Gastroesophageal sphincter (tissue), 4 donors: ENCODE data around the gene TGFB1I1. TPM values are rescaled to one million over a fixed set of nuclear protein-coding genes. Genes with fewer than 3 reads are reported as not detected.
"Not testable (repeated sequence)": the region's sequence is repeated elsewhere in the genome, so short reads cannot be mapped to it uniquely, and the experiment has no call there.

Experiments used
- ATAC-seq: fragments of 150-250 bp; one replicate; pipeline ENCODE4 v1.9.1; 2016; ENCODE audit warnings: mild to moderate bottlenecking, moderate library complexity
- H3K27ac ChIP-seq, 4 donors: fragments of 200-600 bp; sonication (generic) in 3 of 4; 1 replicate in 3 of 4; 2 replicates in 1 of 4; pipeline ENCODE4 v1.5.1; 2016 to 2019
- H3K27me3 ChIP-seq: fragments of 200-600 bp; sonication (generic); one replicate; pipeline ENCODE4 v1.5.1; 2019
- H3K36me3 ChIP-seq, 2 donors: fragments of 200-600 bp; sonication (generic); one replicate each; pipeline ENCODE4 v1.5.1; 2019; ENCODE audit warnings: control low read depth in 1 of 2
- H3K4me1 ChIP-seq, 3 donors: fragments of 200-600 bp; sonication (generic); 1 replicate in 2 of 3; 2 replicates in 1 of 3; pipeline ENCODE4 v1.5.1; 2016 to 2019; ENCODE audit warnings: control low read depth in 2 of 3
- H3K4me3 ChIP-seq, 2 donors: fragments of 200-600 bp; sonication (generic); one replicate each; pipeline ENCODE4 v1.5.1; 2019; ENCODE audit warnings: mild to moderate bottlenecking in 1 of 2, moderate library complexity in 1 of 2
- H3K9me3 ChIP-seq, 3 donors: fragments of 200-600 bp; sonication (generic); one replicate each; pipeline ENCODE4 v1.5.1; 2017 to 2019; ENCODE audit warnings: control low read depth in 2 of 3
- EP300 ChIP-seq: sonication (generic); formaldehyde crosslinking; IDR thresholded peaks from one replicate; pipeline ENCODE4 v1.6.1; 2017; ENCODE audit warnings: antibody characterized with exemption, mild to moderate bottlenecking
- POLR2A ChIP-seq, 2 donors: fragments of 450-650 bp; IDR thresholded peaks; one replicate each; pipeline ENCODE4 v1.6.1; 2017; ENCODE audit warnings: antibody characterized with exemption in 2 of 2, mild to moderate bottlenecking in 2 of 2, moderate library complexity in 1 of 2
- POLR2AphosphoS5 ChIP-seq: sonication (generic); formaldehyde crosslinking; IDR thresholded peaks from one replicate; pipeline ENCODE4 v1.6.1; 2017; ENCODE audit warnings: antibody characterized with exemption
- WGBS, 2 donors: methylation state at CpG; one replicate each; pipeline ENCODE4 v1.1.5; 2018; ENCODE audit warnings: low coverage in 1 of 2; 5-methylcytosine and 5-hydroxymethylcytosine counted together
- total RNA-seq, 4 donors: library from RNA; depleted of rRNA; stranded (reverse); fragments of >200 nt; gene quantifications; one replicate each; pipeline ENCODE4 v1.1.0, GENCODE V29; 2016
- TF ChIP-seq, protein P1 (sequence below), 4 experiments: fragments of 200-600 bp in 2 of 4; fragments of 450-650 bp in 2 of 4; sonication (generic) in 1 of 4; IDR thresholded peaks; one replicate each; pipeline ENCODE4 v1.5.1; 2017 to 2019; ENCODE audit warnings: antibody characterized with exemption in 4 of 4, mild to moderate bottlenecking in 2 of 4, moderate library complexity in 2 of 4

TGFB1I1 gene
- total RNA-seq, 4 donors from 2014 or later, result 157 to 438 (median 211) TPM

DNA sequence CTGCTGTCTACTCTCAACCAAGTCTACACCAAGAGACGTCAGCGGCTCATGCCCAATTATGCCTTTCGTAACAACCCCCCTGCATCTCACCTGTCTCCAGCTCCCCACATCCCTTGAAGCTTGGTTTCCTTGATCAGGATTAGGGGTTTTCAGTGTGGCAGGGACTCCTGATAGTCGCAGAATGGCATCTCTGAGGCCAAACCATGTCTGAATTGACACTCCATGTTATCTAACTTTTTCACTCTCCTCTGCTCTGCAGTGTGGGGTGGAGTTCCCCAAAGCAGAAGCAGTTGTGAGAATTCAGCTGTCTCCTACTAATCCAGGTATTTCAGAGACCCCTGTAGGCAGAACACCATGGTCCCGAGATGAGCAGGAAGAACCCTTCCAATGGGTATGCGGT lies 50.1 kb downstream of the TGFB1I1 start:
- H3K36me3 ChIP-seq, result no peaks in the 10 kb centered on the region
- no peaks in the 10 kb centered on the region for H3K27me3 ChIP-seq
- H3K4me1 ChIP-seq, result no peaks in the 10 kb centered on the region
- H3K27ac ChIP-seq, result no peak overlapping the region
- no peak overlapping the region for H3K4me3 ChIP-seq
- H3K9me3 ChIP-seq, result no peaks in the 10 kb centered on the region
- TF ChIP-seq POLR2A (IDR thresholded peaks at IDR 0.05) (no peak), POLR2AphosphoS5 (no peak), EP300 (no peak)
- TF ChIP-seq, protein P1, sequence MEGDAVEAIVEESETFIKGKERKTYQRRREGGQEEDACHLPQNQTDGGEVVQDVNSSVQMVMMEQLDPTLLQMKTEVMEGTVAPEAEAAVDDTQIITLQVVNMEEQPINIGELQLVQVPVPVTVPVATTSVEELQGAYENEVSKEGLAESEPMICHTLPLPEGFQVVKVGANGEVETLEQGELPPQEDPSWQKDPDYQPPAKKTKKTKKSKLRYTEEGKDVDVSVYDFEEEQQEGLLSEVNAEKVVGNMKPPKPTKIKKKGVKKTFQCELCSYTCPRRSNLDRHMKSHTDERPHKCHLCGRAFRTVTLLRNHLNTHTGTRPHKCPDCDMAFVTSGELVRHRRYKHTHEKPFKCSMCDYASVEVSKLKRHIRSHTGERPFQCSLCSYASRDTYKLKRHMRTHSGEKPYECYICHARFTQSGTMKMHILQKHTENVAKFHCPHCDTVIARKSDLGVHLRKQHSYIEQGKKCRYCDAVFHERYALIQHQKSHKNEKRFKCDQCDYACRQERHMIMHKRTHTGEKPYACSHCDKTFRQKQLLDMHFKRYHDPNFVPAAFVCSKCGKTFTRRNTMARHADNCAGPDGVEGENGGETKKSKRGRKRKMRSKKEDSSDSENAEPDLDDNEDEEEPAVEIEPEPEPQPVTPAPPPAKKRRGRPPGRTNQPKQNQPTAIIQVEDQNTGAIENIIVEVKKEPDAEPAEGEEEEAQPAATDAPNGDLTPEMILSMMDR (IDR thresholded peaks at IDR 0.05), result no peak
- 88 to 93% methylated on average over 2 to 5 of the region's 6 CpGs for WGBS, 2 donors
- no peak for ATAC-seq

DNA sequence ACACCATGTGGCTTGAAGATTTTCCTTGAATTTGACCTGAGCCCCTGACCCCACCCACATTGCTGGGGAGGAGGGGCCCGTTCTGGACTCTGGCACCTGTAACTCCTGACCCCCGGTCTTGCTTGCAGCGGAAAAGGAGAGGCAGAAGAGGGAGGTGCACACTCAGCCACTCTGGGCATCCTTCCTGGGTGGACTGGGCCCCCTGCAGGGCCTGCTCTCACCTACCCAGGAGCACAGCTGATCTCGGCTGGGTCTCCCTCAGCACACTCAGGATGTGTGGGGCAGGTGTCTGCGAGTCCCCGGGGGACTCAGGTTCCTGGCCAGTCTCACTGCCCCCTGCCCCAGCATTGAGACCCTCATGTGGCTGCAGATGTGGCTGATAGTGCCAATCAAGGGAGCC lies 51.8 kb downstream of the TGFB1I1 start:
- no CpG with 5 or more reads among the region's 6 CpGs for WGBS, 2 donors
- H3K27ac ChIP-seq, H3K9me3 ChIP-seq, ATAC-seq, H3K36me3 ChIP-seq, H3K4me1 ChIP-seq, H3K4me3 ChIP-seq, H3K27me3 ChIP-seq: not testable (repeated sequence)

DNA sequence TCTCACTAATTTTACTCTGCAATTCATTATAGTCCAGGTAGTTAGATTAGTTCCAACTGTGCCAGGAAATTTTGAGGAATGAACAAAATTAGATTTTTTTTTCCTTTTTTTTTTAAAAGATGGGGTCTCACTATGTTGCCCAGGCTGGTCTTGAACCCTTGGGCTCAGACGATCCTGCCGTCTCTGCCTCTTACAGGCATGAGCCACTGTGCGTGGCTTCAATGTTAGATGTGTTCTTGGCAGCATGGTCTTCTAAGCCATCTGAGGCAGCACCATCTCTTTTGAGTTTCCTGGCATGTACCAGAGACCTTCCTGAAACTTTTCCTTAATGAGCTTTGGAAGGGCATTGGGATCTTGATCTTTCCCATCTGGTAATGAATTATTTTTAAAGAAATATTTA lies 53.2 kb downstream of the TGFB1I1 start:
- no peak for TF ChIP-seq POLR2AphosphoS5
- no peak for TF ChIP-seq EP300
- no peak for TF ChIP-seq POLR2A (IDR thresholded peaks at IDR 0.05)
- TF ChIP-seq, protein P1 (IDR thresholded peaks at IDR 0.05), result no peak
- H3K27ac ChIP-seq, result no peak overlapping the region
- H3K36me3 ChIP-seq, result no peaks in the 10 kb centered on the region
- 94 to 96% methylated on average over 3 of the region's 3 CpGs for WGBS, 2 donors
- ATAC-seq, result no peak
- H3K27me3 ChIP-seq, result peaks cover 19% of the 10 kb centered on the region
- no peaks in the 10 kb centered on the region for H3K9me3 ChIP-seq
- peaks cover 0 to 19% (median 6%) of the 10 kb centered on the region in 3 donors for H3K4me1 ChIP-seq
- no peak overlapping the region for H3K4me3 ChIP-seq

Other genes with a start within 250 kb of the TGFB1I1 start
- gene ITGAM, start 212.2 kb upstream of the TGFB1I1 start, total RNA-seq, result 10 to 100 TPM in 2 of 4 donors, 1 to 10 TPM in 2; 5.4 to 21.4 (median 12.7) TPM
- 1 to 10 TPM; 1.2 to 7.5 (median 2.4) TPM for gene ITGAX, start 117.0 kb upstream of the TGFB1I1 start, total RNA-seq
- under 1 TPM in 1 of 4 donors, not detected in 3; 0.27 TPM for gene ITGAD, start 78.8 kb upstream of the TGFB1I1 start, total RNA-seq
- gene COX6A2, start 43.8 kb upstream of the TGFB1I1 start, total RNA-seq, result not detected
- gene ZNF843, start 29.4 kb upstream of the TGFB1I1 start, total RNA-seq, result 1 to 10 TPM in 3 of 4 donors, under 1 TPM in 1; 0.62 to 1.6 (median 1.3) TPM
- 10 to 100 TPM in 1 of 4 donors, 1 to 10 TPM in 3; 4.7 to 14.2 (median 8.7) TPM for gene ARMC5, start 12.7 kb upstream of the TGFB1I1 start, total RNA-seq
- gene SLC5A2, start 11.0 kb downstream of the TGFB1I1 start, total RNA-seq, result not detected
- gene RUSF1, start 36.2 kb downstream of the TGFB1I1 start, total RNA-seq, result 10 to 100 TPM; 31.4 to 49.7 (median 43.3) TPM
- not detected for gene AHSP, start 55.7 kb downstream of the TGFB1I1 start, total RNA-seq